Thyroid gland (tissue), 4 donors: ENCODE results near the gene GUK1. TPM values are rescaled to one million over a fixed set of nuclear protein-coding genes. Genes with fewer than 3 reads are reported as not detected.

Source experiments
- DNase-seq, 2 donors: peaks; one replicate each; pipeline ENCODE4 v3.0.0-alpha.2; 2019
- H3K27ac ChIP-seq, 3 donors: fragments of 200-600 bp; sonication (generic); 1 replicate in 2 of 3; 2 replicates in 1 of 3; pipeline ENCODE4 v1.5.1; 2016 to 2019; ENCODE audit warnings: mild to moderate bottlenecking in 1 of 3, moderate library complexity in 1 of 3
- H3K27me3 ChIP-seq: fragments of 200-600 bp; sonication (generic); one replicate; pipeline ENCODE4 v1.5.1; 2019
- H3K36me3 ChIP-seq, 2 donors: fragments of 200-600 bp; sonication (generic); one replicate each; pipeline ENCODE4 v1.5.1; 2016 to 2019
- H3K4me1 ChIP-seq, 2 donors: fragments of 200-600 bp; sonication (generic); one replicate each; pipeline ENCODE4 v1.5.1; 2017 to 2019
- H3K4me3 ChIP-seq, 3 donors: fragments of 200-600 bp; sonication (generic); replicated peaks in 1 of 3; 1 replicate in 2 of 3; 2 replicates in 1 of 3; pipeline ENCODE4 v1.5.1; 2016; ENCODE audit warnings: mild to moderate bottlenecking in 1 of 3
- H3K9me3 ChIP-seq: fragments of 200-600 bp; sonication (generic); one replicate; pipeline ENCODE4 v1.5.1; 2017
- CTCF ChIP-seq, 6 experiments: fragments of 200-600 bp in 3 of 6; fragments of 450-650 bp in 3 of 6; sonication (generic) in 3 of 6; IDR thresholded peaks; one replicate each; pipeline ENCODE4 v1.5.1; 2016 to 2019; ENCODE audit warnings: antibody characterized with exemption in 6 of 6, mild to moderate bottlenecking in 2 of 6, inconsistent platforms in 1 of 6, moderate library complexity in 1 of 6
- POLR2A ChIP-seq, 2 donors: fragments of 450-650 bp; IDR thresholded peaks; one replicate each; pipeline ENCODE4 v1.6.1; 2017; ENCODE audit warnings: antibody characterized with exemption in 2 of 2, mild to moderate bottlenecking in 2 of 2, moderate library complexity in 1 of 2
- WGBS, 2 donors: methylation state at CpG; one replicate each; pipeline ENCODE4 v1.1.5; 2017; 5-methylcytosine and 5-hydroxymethylcytosine counted together
- intact Hi-C: fragments of 100-400 bp; cut with DNase I; formaldehyde crosslinking; loops from one replicate; pipeline ENCODE4 v1.15.1; 2023
- total RNA-seq, 4 donors: library from RNA; depleted of rRNA; stranded (reverse); fragments of >200 nt; gene quantifications; one replicate each; pipeline ENCODE4 v1.2.3, GENCODE V29; 2016

Gene GUK1
- total RNA-seq, 4 donors from 2014 or later, result 157 to 385 (median 283) TPM

- H3K9me3 ChIP-seq, result no peaks in the 10 kb centered on the region
- DNase-seq, result no peak
- 95 to 99% methylated on average over 4 to 9 of the region's 13 CpGs for WGBS, 2 donors
- H3K36me3 ChIP-seq, result peaks cover 31 to 37% of the 10 kb centered on the region in 2 donors
- no peak overlapping the region for H3K4me3 ChIP-seq
- peaks cover 2 to 21% of the 10 kb centered on the region in 2 donors for H3K4me1 ChIP-seq
- intact Hi-C loops, result no loop called here
- TF ChIP-seq CTCF (IDR thresholded peaks at IDR 0.05) (no peak), POLR2A (IDR thresholded peaks at IDR 0.05) (no peak)
- H3K27ac ChIP-seq, result no peak overlapping the region
- H3K27me3 ChIP-seq, result no peaks in the 10 kb centered on the region
Observed at GRCh38 chr1:228096416-228097332, 43.4 kb upstream of the GUK1 start.

DNA sequence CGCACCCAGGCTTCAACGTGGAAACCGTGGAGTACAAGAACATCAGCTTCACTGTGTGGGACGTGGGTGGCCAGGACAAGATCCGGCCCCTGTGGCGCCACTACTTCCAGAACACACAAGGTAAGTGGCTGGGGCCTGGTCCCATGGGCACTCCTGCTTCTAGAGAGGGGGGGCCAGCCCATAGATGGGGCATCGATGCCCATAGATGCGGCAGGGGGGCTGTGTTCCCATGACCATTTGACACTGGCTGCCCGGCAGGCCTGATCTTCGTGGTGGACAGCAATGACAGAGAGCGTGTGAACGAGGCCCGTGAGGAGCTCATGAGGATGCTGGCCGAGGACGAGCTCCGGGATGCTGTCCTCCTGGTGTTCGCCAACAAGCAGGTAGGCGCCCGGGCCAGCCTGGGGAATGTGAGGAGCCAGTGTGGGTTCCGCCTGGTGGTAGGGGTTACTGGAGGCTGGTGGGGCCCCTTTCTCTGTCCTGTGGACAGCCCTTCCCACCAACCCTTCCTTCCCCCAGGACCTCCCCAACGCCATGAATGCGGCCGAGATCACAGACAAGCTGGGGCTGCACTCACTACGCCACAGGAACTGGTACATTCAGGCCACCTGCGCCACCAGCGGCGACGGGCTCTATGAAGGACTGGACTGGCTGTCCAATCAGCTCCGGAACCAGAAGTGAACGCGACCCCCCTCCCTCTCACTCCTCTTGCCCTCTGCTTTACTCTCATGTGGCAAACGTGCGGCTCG lies 42.6 kb upstream of the GUK1 start:
- WGBS, 2 donors, result 88 to 94% methylated on average over 21 to 34 of the region's 34 CpGs
- intact Hi-C loops, result no loop called here
- H3K36me3 ChIP-seq, result peaks cover 31 to 37% of the 10 kb centered on the region in 2 donors

GRCh38 chr1:228098323-228098931 lies 41.7 kb upstream of the GUK1 start:
- no peak for DNase-seq
- TF ChIP-seq CTCF (IDR thresholded peaks at IDR 0.05) (no peak), POLR2A (IDR thresholded peaks at IDR 0.05) (no peak)
- 90 to 91% methylated on average over 21 to 28 of the region's 28 CpGs for WGBS, 2 donors
- H3K4me3 ChIP-seq, result no peak overlapping the region
- peaks cover 10 to 17% of the 10 kb centered on the region in 2 donors for H3K4me1 ChIP-seq
- H3K27me3 ChIP-seq, result no peaks in the 10 kb centered on the region
- H3K36me3 ChIP-seq, result peaks cover 31 to 37% of the 10 kb centered on the region in 2 donors
- no peaks in the 10 kb centered on the region for H3K9me3 ChIP-seq
- intact Hi-C loops, result no loop called here
- no peak overlapping the region for H3K27ac ChIP-seq

More for the DNA sequence above, 42.6 kb upstream of the GUK1 start:
- H3K9me3 ChIP-seq, result no peaks in the 10 kb centered on the region
- H3K27me3 ChIP-seq, result no peaks in the 10 kb centered on the region
- no peak overlapping the region for H3K27ac ChIP-seq
- DNase-seq, result no peak
- no peak overlapping the region for H3K4me3 ChIP-seq
- no peak for TF ChIP-seq POLR2A (IDR thresholded peaks at IDR 0.05)
- TF ChIP-seq CTCF (IDR thresholded peaks at IDR 0.05), result no peak
- peaks cover 9 to 20% of the 10 kb centered on the region in 2 donors for H3K4me1 ChIP-seq

DNA sequence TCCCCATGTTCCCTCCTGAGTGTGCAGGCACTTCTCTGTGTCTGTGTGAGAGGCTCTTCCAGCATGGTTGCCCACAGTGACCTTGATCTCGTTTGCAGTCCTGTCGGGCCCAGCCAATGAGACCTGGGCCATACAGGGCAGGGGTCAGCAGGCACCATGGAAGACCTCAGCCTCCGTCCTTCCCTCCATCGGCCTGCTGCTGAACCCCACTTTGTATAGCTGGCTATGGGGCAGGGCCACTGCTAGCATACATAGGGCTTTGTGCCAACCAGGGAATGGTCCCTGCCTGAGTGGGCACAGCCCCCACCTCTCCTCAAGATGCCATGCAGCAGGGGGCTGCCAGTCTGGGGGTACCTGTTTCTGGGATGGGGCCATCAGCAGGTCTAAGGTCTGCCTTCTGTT lies 40.7 kb upstream of the GUK1 start:
- WGBS, 2 donors, result 67 to 74% methylated on average over 3 to 4 of the region's 4 CpGs
- no peak overlapping the region for H3K27ac ChIP-seq
- H3K27me3 ChIP-seq, result no peaks in the 10 kb centered on the region
- peaks cover 15 to 23% of the 10 kb centered on the region in 2 donors for H3K4me1 ChIP-seq
- no peak overlapping the region for H3K4me3 ChIP-seq
- H3K36me3 ChIP-seq, result peaks cover 31 to 37% of the 10 kb centered on the region in 2 donors
- no peak for DNase-seq
- TF ChIP-seq CTCF (IDR thresholded peaks at IDR 0.05) (no peak), POLR2A (IDR thresholded peaks at IDR 0.05) (no peak)
- H3K9me3 ChIP-seq, result no peaks in the 10 kb centered on the region
- intact Hi-C loops, result no loop called here
